Stimulated activated CD8-positive, alpha-beta memory T cell treated with anti-CD3 and anti-CD28 coated beads, Interleukin-2, amount 100 ng/mL, for 48 hours (primary cell): ENCODE measurements around the gene ZSCAN22.
"Not testable (repeated sequence)": the region's sequence is repeated elsewhere in the genome, so short reads cannot be mapped to it uniquely, and the experiment has no call there.

Source experiments
- DNase-seq, 2 donors: peaks; one replicate each; pipeline ENCODE4 v3.0.0-alpha.2; 2020; ENCODE audit warnings: low read depth in 2 of 2

The ZSCAN22 gene

GRCh38 chr19:58372311-58373133, 45.7 kb downstream of the ZSCAN22 start:
- no peak for DNase-seq

- DNase-seq = no peak
Observed at GRCh38 chr19:58374200-58374599, 47.4 kb downstream of the ZSCAN22 start.

GRCh38 chr19:58376724-58377123, 49.9 kb downstream of the ZSCAN22 start:
- DNase-seq = not testable (repeated sequence)

GRCh38 chr19:58379246-58379645, 52.5 kb downstream of the ZSCAN22 start:
- no peak for DNase-seq

- DNase-seq = no peak
Observed at GRCh38 chr19:58380037-58380661, 53.4 kb downstream of the ZSCAN22 start.

GRCh38 chr19:58380662-58381459, 54.1 kb downstream of the ZSCAN22 start, which contains the start of gene ZNF837:
TSS of gene ZNF837 (minus strand) at chr19:58381030. CDS start at chr19:58369332, 11,698 bp downstream.
- peak; percentile 94 to 95 for DNase-seq

GRCh38 chr19:58381460-58382212, 54.8 kb downstream of the ZSCAN22 start:
- DNase-seq = no peak

GRCh38 chr19:58382997-58383603, 56.3 kb downstream of the ZSCAN22 start:
- no peak for DNase-seq

- DNase-seq = no peak
Observed at GRCh38 chr19:58385313-58385890, 58.6 kb downstream of the ZSCAN22 start.

- DNase-seq = no peak
Observed at GRCh38 chr19:58385891-58386575, 59.2 kb downstream of the ZSCAN22 start.

- DNase-seq = peak; percentile 87 to 93
Observed at GRCh38 chr19:58386576-58387337, 60.0 kb downstream of the ZSCAN22 start, which contains the start of gene RPS5. TSS of gene RPS5 (plus strand) at chr19:58387269. CDS start at chr19:58388138, 869 bp downstream.

GRCh38 chr19:58387338-58388174, 60.8 kb downstream of the ZSCAN22 start:
- no peak for DNase-seq

- no peak for DNase-seq
Observed at GRCh38 chr19:58388175-58388526, 61.4 kb downstream of the ZSCAN22 start.
